SK-N-MC (cell line): ENCODE measurements around the gene GNA15.

Experiments
- EZH2 ChIP-seq: fragments of 200-600 bp; sonication (generic); IDR thresholded peaks from one replicate; pipeline ENCODE4 v1.6.1; 2017; ENCODE audit warnings: antibody characterized with exemption
- POLR2AphosphoS5 ChIP-seq: IDR thresholded peaks from 2 replicates; pipeline ENCODE4 v1.6.1; 2012; ENCODE audit warnings: mild to moderate bottlenecking, low read depth, low read length, borderline replicate concordance

- TF ChIP-seq POLR2AphosphoS5, result no peak
- no peak for TF ChIP-seq EZH2
Observed at GRCh38 chr19:3107658-3108057, 28.2 kb upstream of the GNA15 start.
